ENCODE measurements around the gene KCNN3.

GRCh38 chr1:154778944-154779343 lies 91.1 kb downstream of the KCNN3 start:
- TF ChIP-seq CTCF (IDR thresholded peaks at IDR 0.05; ENCODE audit: poor library complexity, severe bottlenecking) (no peak), EP300 (conservative IDR thresholded peaks at IDR 0.05; ENCODE audit: poor library complexity, severe bottlenecking) (no peak), MXI1 (conservative IDR thresholded peaks at IDR 0.05; ENCODE audit: poor library complexity, severe bottlenecking) (no peak), SMC3 (conservative IDR thresholded peaks at IDR 0.05; ENCODE audit: poor library complexity) (no peak)
